Breast epithelium (tissue), 4 donors: Measurements from ENCODE around the gene CREB3L1. TPM values are rescaled to one million over a fixed set of nuclear protein-coding genes. Genes with fewer than 3 reads are reported as not detected.

Source experiments
- DNase-seq, 2 donors: peaks; one replicate each; pipeline ENCODE4 v3.0.0-alpha.2; 2019; ENCODE audit warnings: low spot score in 2 of 2
- H3K27ac ChIP-seq, 2 donors: fragments of 200-600 bp; sonication (generic) in 1 of 2; one replicate each; pipeline ENCODE4 v1.5.1; 2016 to 2019; ENCODE audit warnings: mild to moderate bottlenecking in 1 of 2
- H3K27me3 ChIP-seq, 2 donors: fragments of 200-600 bp; sonication (generic) in 1 of 2; one replicate each; pipeline versions ENCODE4 v1.5.1 to v1.6.0; 2017 to 2019; ENCODE audit warnings: control low read depth in 1 of 2, mild to moderate bottlenecking in 1 of 2
- H3K36me3 ChIP-seq: fragments of 200-600 bp; one replicate; pipeline ENCODE4 v1.5.1; 2019
- H3K4me1 ChIP-seq, 2 donors: fragments of 200-600 bp; sonication (generic); one replicate each; pipeline ENCODE4 v1.5.1; 2016 to 2019; ENCODE audit warnings: control low read depth in 1 of 2
- H3K4me3 ChIP-seq, 3 donors: fragments of 200-600 bp; sonication (generic); 1 replicate in 2 of 3; 2 replicates in 1 of 3; pipeline ENCODE4 v1.5.1; 2016 to 2019; ENCODE audit warnings: mild to moderate bottlenecking in 3 of 3, moderate library complexity in 2 of 3
- H3K9me3 ChIP-seq, 2 donors: fragments of 200-600 bp; sonication (generic) in 1 of 2; one replicate each; pipeline ENCODE4 v1.5.1; 2016 to 2019; ENCODE audit warnings: control low read depth in 1 of 2
- CTCF ChIP-seq, 3 donors: fragments of 450-650 bp; IDR thresholded peaks; one replicate each; pipeline ENCODE4 v1.5.1; 2016 to 2017; ENCODE audit warnings: antibody characterized with exemption in 3 of 3, mild to moderate bottlenecking in 3 of 3, moderate library complexity in 3 of 3
- POLR2A ChIP-seq: fragments of 450-650 bp; IDR thresholded peaks from one replicate; pipeline ENCODE4 v1.6.1; 2016; ENCODE audit warnings: antibody characterized with exemption, mild to moderate bottlenecking, moderate library complexity
- POLR2AphosphoS5 ChIP-seq, 3 donors: sonication (generic); formaldehyde crosslinking; IDR thresholded peaks; one replicate each; pipeline ENCODE4 v1.6.1; 2017; ENCODE audit warnings: antibody characterized with exemption in 3 of 3
- intact Hi-C: fragments of 100-400 bp; cut with DNase I; formaldehyde crosslinking; loops from one replicate; pipeline ENCODE4 v1.15.1; 2023; ENCODE audit warnings: low total_unique reads
- total RNA-seq, 3 donors: library from RNA; depleted of rRNA; stranded (reverse); fragments of >200 nt; gene quantifications; one replicate each; pipeline ENCODE4 v1.1.0, GENCODE V29; 2016

The CREB3L1 gene
- total RNA-seq, 3 donors from 2014 or later = 1.6 to 5.1 (median 2.0) TPM

GRCh38 chr11:46315783-46316563, 38.5 kb downstream of the CREB3L1 start:
- no peaks in the 10 kb centered on the region for H3K9me3 ChIP-seq
- no peaks in the 10 kb centered on the region for H3K27me3 ChIP-seq
- H3K4me1 ChIP-seq = no peaks in the 10 kb centered on the region
- intact Hi-C loops = loop anchor here (10.0 kb wide), 1 partner anchor 81 kb away; no protein-coding TSS in a partner anchor
- no peak overlapping the region for H3K4me3 ChIP-seq
- no peak overlapping the region for H3K27ac ChIP-seq
- TF ChIP-seq POLR2A (no peak), POLR2AphosphoS5 (IDR thresholded peaks at IDR 0.05) (no peak), CTCF (IDR thresholded peaks at IDR 0.05) (no peak)
- H3K36me3 ChIP-seq = no peaks in the 10 kb centered on the region
- no peak for DNase-seq

- Histone ChIP-seq H3K4me3 (no peak overlapping the region), H3K36me3 (no peaks in the 10 kb centered on the region), H3K9me3 (no peaks in the 10 kb centered on the region), H3K27me3 (no peaks in the 10 kb centered on the region), H3K27ac (no peak overlapping the region), H3K4me1 (no peaks in the 10 kb centered on the region)
- DNase-seq = no peak
- TF ChIP-seq POLR2A (no peak), CTCF (IDR thresholded peaks at IDR 0.05) (no peak), POLR2AphosphoS5 (IDR thresholded peaks at IDR 0.05) (no peak)
- intact Hi-C loops = loop anchor here (10.0 kb wide), 1 partner anchor 84 kb away; no protein-coding TSS in a partner anchor
Measured at GRCh38 chr11:46319074-46319453, 41.6 kb downstream of the CREB3L1 start.

GRCh38 chr11:46321757-46322156, 44.3 kb downstream of the CREB3L1 start:
- H3K9me3 ChIP-seq = no peaks in the 10 kb centered on the region
- no peaks in the 10 kb centered on the region for H3K27me3 ChIP-seq
- intact Hi-C loops = no loop called here
- TF ChIP-seq CTCF (IDR thresholded peaks at IDR 0.05) (no peak), POLR2A (no peak), POLR2AphosphoS5 (IDR thresholded peaks at IDR 0.05) (no peak)
- no peak overlapping the region for H3K4me3 ChIP-seq
- H3K4me1 ChIP-seq = no peaks in the 10 kb centered on the region
- DNase-seq = no peak
- H3K27ac ChIP-seq = no peak overlapping the region
- no peaks in the 10 kb centered on the region for H3K36me3 ChIP-seq

GRCh38 chr11:46322759-46323158, 45.3 kb downstream of the CREB3L1 start:
- Histone ChIP-seq H3K36me3 (no peaks in the 10 kb centered on the region), H3K27ac (no peak overlapping the region), H3K4me1 (no peaks in the 10 kb centered on the region), H3K4me3 (no peak overlapping the region), H3K9me3 (no peaks in the 10 kb centered on the region), H3K27me3 (no peaks in the 10 kb centered on the region)
- DNase-seq = no peak
- TF ChIP-seq CTCF (IDR thresholded peaks at IDR 0.05) = no peak
- no peak for TF ChIP-seq POLR2A
- TF ChIP-seq POLR2AphosphoS5 (IDR thresholded peaks at IDR 0.05) = no peak
- intact Hi-C loops = no loop called here

- H3K27me3 ChIP-seq = no peaks in the 10 kb centered on the region
- no peak for TF ChIP-seq CTCF (IDR thresholded peaks at IDR 0.05)
- TF ChIP-seq POLR2AphosphoS5 (IDR thresholded peaks at IDR 0.05) = no peak
- TF ChIP-seq POLR2A = no peak
- no peak overlapping the region for H3K27ac ChIP-seq
- H3K36me3 ChIP-seq = no peaks in the 10 kb centered on the region
- no peaks in the 10 kb centered on the region for H3K4me1 ChIP-seq
- H3K4me3 ChIP-seq = no peak overlapping the region
- no peak for DNase-seq
- no peaks in the 10 kb centered on the region for H3K9me3 ChIP-seq
- intact Hi-C loops = no loop called here
Measured at GRCh38 chr11:46326813-46327416, 49.5 kb downstream of the CREB3L1 start.
